Measurements from ENCODE around the gene ADRA1B.
"Not testable (repeated sequence)": the region's sequence is repeated elsewhere in the genome, so short reads cannot be mapped to it uniquely, and the experiment has no call there.

ADRA1B gene

GRCh38 chr5:159929176-159929575 is 12.9 kb downstream of the ADRA1B start:
- DNase-seq (ENCODE audit: low spot score), result no peak

- DNase-seq (ENCODE audit: low spot score), result no peak
Observed at GRCh38 chr5:159933531-159934485, 17.5 kb downstream of the ADRA1B start.

GRCh38 chr5:159935946-159936345 is 19.7 kb downstream of the ADRA1B start:
- DNase-seq (ENCODE audit: low spot score), result no peak

GRCh38 chr5:159936686-159937329 is 20.5 kb downstream of the ADRA1B start:
- no peak for DNase-seq (ENCODE audit: low spot score)

DNA sequence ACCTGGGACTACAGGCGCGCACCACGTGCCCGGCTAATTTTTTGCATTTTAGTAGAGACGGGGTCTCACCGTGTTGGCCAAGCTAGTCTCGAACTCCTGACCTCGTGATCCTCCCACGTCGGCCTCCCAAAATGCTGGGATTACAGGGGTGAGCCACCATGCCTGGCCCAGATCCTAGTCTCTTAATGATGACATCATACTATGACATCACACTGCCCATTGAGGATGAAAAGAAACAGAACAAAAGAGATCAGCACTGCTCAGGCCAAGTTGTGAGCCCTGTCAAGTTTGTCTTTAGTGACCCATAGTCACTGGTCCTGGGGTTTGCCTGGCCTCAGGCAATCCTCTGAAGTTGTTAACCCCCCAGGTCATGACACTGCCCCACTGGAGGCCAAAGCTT is 21.3 kb downstream of the ADRA1B start:
- DNase-seq (ENCODE audit: low spot score), result no peak

- DNase-seq (ENCODE audit: low spot score), result no peak
Observed at GRCh38 chr5:159943326-159943725, 27.0 kb downstream of the ADRA1B start.

DNA sequence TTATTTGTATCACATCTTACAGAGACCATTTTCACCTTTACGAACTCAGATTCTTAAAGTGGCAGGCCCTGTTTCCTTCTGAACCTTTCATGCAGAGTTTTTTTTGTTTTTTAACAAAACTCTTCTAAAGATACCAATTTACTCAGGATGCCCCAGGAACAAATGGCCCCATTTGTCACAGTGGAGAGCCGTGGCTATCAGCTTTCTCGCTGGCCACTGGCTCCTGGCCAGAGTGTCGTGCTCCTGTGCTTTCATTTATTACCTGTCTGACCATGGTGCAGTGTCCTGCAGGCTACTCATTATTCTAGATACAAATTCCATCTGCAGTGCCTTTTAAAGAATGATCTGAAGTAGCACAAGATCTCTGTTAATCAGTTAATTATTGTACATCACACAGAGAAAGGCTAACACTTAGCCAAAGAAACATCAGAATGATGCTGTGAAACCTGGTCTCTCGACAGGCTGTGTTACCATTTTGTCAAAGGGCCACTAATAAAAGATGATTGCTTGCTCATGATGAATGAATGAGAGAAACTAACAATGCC is 27.8 kb downstream of the ADRA1B start:
- no peak for DNase-seq (ENCODE audit: low spot score)

DNA sequence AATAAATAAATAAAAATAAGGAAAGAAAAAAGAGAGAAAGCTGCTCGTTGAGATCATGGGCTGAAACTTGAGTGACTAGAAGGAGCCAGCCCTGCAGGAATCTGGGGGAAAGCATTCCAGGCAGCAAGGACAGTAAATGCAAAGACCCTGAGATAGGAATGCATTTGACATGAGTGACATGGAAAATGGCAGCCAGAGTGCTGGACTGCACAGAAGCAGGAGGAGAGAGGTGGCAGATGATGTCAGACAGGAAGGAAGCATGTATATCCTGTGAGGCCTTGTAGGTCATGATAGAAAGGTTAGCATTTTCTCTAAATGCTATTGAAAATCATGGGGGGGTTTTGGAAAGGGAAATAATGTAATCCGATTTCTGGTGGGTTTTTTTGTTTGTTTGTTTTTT is 29.1 kb downstream of the ADRA1B start:
- no peak for DNase-seq (ENCODE audit: low spot score)

DNA sequence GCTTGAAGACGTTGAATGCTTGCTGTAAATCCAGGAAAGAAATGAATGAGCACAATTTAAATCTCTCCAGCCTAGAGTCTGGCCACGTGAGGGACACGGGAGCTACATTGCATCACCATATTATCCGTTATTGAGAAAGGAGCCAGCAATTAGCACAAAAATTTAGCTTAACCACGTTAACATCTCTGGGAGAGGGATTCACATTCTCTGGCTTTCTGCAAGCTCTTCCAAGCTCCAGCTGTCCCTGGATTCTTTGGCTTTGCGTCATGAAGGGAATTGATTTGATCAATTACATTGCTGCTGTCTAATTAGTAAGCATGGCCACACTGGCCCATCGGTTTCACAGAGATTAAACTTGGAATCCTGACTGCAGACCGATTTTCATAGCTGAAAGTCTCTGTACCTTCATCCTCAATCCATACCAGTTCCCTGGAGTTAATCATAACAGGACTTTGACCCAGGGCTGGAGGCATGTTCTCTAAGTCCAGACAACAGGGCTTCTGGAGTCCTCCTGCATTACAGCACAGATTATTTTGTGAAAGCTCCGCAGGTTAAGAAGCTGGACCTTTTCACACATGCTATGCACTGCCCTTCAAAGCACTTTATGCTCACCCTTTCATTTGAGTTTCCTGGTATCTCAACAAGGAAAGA is 31.6 kb downstream of the ADRA1B start:
- no peak for DNase-seq (ENCODE audit: low spot score)

DNA sequence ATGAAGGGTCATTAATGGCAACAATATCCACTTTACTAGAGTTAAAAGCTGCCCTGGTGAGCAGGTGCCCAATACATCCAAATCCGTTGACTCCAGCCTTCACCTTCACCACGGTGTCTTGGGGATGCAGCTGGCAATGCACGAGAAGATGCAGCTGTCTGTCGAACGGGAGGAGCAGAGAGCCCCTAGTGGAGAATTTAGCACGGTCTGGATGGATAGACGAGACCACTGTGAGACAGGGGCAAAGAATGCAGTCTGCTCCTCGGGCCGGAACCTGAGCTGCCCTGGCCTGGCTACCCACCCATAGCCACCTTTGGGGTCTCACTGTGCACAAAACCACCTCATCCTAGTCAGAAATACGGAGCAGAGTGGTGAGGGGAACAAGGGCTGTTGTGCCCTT is 35.1 kb downstream of the ADRA1B start:
- no peak for DNase-seq (ENCODE audit: low spot score)

DNA sequence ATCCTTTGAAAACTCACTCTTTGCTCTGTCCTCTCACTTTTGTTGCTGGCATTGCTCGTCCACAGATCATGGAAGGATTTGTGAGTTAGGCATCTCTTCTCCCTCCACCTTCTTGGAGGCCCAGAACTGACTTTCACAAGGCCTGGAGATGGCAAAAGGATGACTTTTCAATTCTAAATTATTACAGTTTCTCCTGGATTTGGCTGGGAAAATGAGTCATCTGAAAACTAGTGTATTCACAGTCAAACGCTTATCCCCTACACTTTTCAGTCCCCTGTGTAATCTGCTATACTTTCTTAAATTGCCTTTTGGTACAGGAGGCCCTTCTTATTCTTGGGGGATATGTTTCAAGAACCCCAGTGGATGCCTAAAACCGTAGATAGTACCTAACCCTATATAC is 35.6 kb downstream of the ADRA1B start:
- no peak for DNase-seq (ENCODE audit: low spot score)

GRCh38 chr5:159953609-159954008 is 37.3 kb downstream of the ADRA1B start:
- no peak for DNase-seq (ENCODE audit: low spot score)

GRCh38 chr5:159955056-159955624 is 38.9 kb downstream of the ADRA1B start:
- DNase-seq (ENCODE audit: low spot score), result no peak

- no peak for DNase-seq (ENCODE audit: low spot score)
Observed at GRCh38 chr5:159956074-159956473, 39.8 kb downstream of the ADRA1B start.

DNA sequence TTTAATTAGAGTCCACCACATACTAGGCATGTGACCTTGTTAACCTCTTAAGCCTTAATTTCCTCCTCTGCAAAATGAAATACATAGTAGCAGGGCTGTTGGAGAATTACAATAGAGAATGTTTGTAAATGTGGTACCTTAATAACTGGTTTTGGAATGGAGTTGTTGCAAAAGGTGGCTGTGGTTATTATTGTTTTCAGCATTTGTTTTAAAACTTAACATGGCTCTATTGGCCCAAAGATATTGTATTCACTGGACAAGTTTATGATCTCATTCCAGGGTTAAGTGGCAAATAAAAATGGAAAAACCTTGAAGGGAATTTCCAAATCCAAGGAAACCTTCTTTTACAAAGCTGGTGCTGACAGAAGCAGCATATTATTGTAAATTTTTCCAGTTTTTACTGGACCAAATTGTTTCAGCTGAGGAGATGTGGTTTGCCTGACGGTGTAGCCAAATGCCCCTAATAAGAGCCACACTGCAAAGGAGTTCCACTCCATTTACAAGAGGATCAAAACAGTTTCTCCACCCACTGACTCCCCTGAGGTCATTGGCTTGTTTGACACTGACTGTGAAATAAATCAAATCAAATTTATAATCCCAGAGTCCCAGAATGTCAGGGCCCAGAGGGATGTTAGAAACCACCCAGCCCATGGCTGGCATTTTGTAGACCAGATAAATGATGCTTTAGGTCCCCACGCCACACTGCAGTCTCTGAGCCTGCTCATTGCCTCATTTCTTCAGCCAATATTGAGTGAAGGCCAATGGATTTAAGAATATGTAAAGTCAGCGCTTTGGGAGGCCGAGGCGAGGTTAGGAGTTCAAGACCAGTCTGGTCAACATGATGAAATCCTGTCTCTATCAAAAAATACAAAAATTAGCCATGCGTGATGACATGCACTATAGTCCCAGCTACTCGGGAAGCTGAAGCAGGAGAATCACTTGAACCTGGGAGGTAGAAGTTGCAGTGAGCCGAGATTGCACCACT is 45.2 kb downstream of the ADRA1B start:
- DNase-seq (ENCODE audit: low spot score), result no peak

GRCh38 chr5:159962214-159962613 is 45.9 kb downstream of the ADRA1B start:
- DNase-seq (ENCODE audit: low spot score), result no peak

GRCh38 chr5:159963935-159964334 is 47.7 kb downstream of the ADRA1B start:
- no peak for DNase-seq (ENCODE audit: low spot score)

- DNase-seq (ENCODE audit: low spot score), result no peak
Observed at GRCh38 chr5:159965031-159965837, 49.0 kb downstream of the ADRA1B start.

DNA sequence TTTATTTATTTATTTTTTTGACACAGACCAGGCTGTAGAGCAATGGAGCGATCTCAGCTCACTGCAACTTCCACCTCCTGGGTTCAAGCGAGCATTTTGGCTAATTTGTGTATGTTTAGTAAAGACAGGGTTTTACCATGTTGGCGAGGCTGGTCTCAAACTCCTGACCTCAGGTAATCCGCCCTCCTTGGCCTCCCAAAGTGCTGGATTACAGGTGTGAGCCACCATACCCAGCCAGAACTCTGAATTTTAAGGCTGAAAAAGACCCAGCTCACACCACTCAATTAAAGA is 49.5 kb downstream of the ADRA1B start:
- not testable (repeated sequence) for DNase-seq (ENCODE audit: low spot score)

DNA sequence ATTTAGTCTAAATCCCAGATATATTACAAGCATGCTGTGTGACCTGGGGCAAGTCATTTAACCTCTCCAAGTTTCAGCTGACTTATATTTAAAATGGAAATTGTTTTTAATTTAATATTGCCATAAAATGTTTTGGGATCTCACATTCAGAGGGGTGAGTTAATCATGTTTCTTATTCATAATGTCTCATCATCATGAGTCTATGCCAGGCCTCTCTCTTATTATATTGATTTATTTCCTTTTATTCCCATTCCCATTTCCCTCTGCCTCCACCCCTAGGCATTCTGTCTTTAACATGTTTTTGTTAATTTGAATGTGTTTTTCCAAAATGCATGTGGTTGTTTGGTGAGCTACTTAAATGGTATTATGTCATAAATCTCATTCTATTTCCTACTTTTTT is 53.7 kb downstream of the ADRA1B start:
- no peak for DNase-seq (ENCODE audit: low spot score)
